GM19240 (cell line): Measurements from ENCODE around the gene CHRDL2.

ENCODE experiments used
- DNase-seq: peaks from one replicate; pipeline ENCODE4 v3.0.0; 2011; ENCODE audit warnings: low spot score; ENCODE audit not compliant: insufficient read length

Gene CHRDL2

GRCh38 chr11:74710281-74710938 is 20.8 kb downstream of the CHRDL2 start:
- DNase-seq = no peak

- no peak for DNase-seq
Measured at GRCh38 chr11:74709175-74709574, 22.1 kb downstream of the CHRDL2 start.

GRCh38 chr11:74707602-74708510 is 23.4 kb downstream of the CHRDL2 start:
- DNase-seq = no peak

GRCh38 chr11:74707182-74707581 is 24.0 kb downstream of the CHRDL2 start:
- no peak for DNase-seq

- DNase-seq = no peak
Measured at GRCh38 chr11:74703211-74703610, 28.0 kb downstream of the CHRDL2 start.

- peak; percentile 81 for DNase-seq
Measured at GRCh38 chr11:74702383-74703007, 28.7 kb downstream of the CHRDL2 start.

GRCh38 chr11:74701351-74701750 is 29.9 kb downstream of the CHRDL2 start:
- DNase-seq = no peak

- no peak for DNase-seq
Measured at GRCh38 chr11:74699615-74700396, 31.4 kb downstream of the CHRDL2 start.

- no peak for DNase-seq
Measured at GRCh38 chr11:74697722-74698121, 33.5 kb downstream of the CHRDL2 start.

GRCh38 chr11:74696939-74697675 is 34.1 kb downstream of the CHRDL2 start:
- DNase-seq = no peak

GRCh38 chr11:74696500-74696899 is 34.7 kb downstream of the CHRDL2 start:
- no peak for DNase-seq

- no peak for DNase-seq
Measured at GRCh38 chr11:74695705-74696280, 35.4 kb downstream of the CHRDL2 start.

GRCh38 chr11:74694136-74694930 is 36.9 kb downstream of the CHRDL2 start:
- DNase-seq = no peak

- no peak for DNase-seq
Measured at GRCh38 chr11:74693531-74693930, 37.7 kb downstream of the CHRDL2 start.

- no peak for DNase-seq
Measured at GRCh38 chr11:74691755-74692154, 39.5 kb downstream of the CHRDL2 start.

- DNase-seq = no peak
Measured at GRCh38 chr11:74689666-74690065, 41.6 kb downstream of the CHRDL2 start.

- DNase-seq = no peak
Measured at GRCh38 chr11:74687237-74688023, 43.8 kb downstream of the CHRDL2 start.

- no peak for DNase-seq
Measured at GRCh38 chr11:74686792-74687191, 44.4 kb downstream of the CHRDL2 start.

- no peak for DNase-seq
Measured at GRCh38 chr11:74685905-74686304, 45.3 kb downstream of the CHRDL2 start.
